SK-N-MC (cell line): Measurements from ENCODE around the gene SNRPA1.

ENCODE experiments used
- FOXP2 ChIP-seq: optimal IDR thresholded peaks from 2 replicates; pipeline ENCODE3; 2011; ENCODE audit warnings: mild to moderate bottlenecking, moderate library complexity; ENCODE audit not compliant: insufficient read depth; ENCODE audit errors: extremely low read length, control extremely low read depth
- POLR2AphosphoS5 ChIP-seq: IDR thresholded peaks from 2 replicates; pipeline ENCODE4 v1.6.1; 2012; ENCODE audit warnings: mild to moderate bottlenecking, low read depth, low read length, borderline replicate concordance

DNA sequence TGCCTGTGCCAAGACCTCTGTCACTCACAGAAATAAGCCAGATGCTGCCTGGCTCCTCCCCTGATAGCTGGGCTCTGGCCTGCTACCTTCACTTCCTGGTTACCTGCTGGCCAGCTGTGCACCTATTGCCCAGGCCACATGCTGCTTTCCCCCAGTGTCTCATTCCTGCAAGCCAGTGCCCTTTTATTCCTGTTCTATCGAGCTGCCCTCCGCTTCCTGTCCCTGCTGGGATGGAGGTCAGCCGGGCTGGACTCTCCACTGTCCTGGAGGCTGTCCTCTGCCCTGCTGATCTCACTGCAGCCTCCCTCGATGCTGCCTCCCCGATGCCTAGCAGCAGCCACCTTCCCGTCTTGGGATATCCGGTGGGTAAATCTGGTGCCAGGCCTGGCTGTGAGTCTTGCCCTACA lies 37.0 kb upstream of the SNRPA1 start:
- TF ChIP-seq FOXP2 (no peak), POLR2AphosphoS5 (no peak)
